ENCODE results near the gene OR51M1. TPM values are rescaled to one million over a fixed set of nuclear protein-coding genes. Genes with fewer than 3 reads are reported as not detected.
"Not testable (repeated sequence)": the region's sequence is repeated elsewhere in the genome, so short reads cannot be mapped to it uniquely, and the experiment has no call there.

OR51M1 gene
- total RNA-seq, 6 experiments from 2014 or later: not detected

DNA sequence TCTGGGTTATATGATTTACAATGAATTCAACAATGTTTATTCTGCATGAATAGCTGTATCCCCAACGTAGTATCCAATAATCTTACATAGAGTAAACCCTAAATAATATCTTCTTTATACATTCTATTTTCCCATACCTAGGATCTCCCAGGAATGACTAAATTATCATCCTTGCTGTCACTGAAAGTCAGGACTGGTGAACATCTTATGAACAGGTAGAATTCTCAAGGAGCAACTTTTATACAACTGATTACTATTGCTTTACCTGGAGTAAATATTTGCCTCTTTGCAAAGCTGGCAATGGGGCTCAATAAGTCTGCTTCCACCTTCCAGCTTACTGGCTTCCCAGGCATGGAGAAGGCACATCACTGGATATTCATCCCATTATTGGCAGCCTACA, 32.4 kb upstream of the OR51M1 start, which contains the start of gene OR51B6:
OR51B6 (plus strand) TSS at position 301 of the 400 bp plus-strand sequence; CDS start at position 301, 0 bp downstream.
- no peak for ATAC-seq
- no peak within 1 kb of the TSS for H3K27ac ChIP-seq
- no peak within 1 kb of the TSS for H3K4me3 ChIP-seq
- H3K9me3 ChIP-seq: no peaks in the 10 kb centered on the region
- TF ChIP-seq, protein P1, sequence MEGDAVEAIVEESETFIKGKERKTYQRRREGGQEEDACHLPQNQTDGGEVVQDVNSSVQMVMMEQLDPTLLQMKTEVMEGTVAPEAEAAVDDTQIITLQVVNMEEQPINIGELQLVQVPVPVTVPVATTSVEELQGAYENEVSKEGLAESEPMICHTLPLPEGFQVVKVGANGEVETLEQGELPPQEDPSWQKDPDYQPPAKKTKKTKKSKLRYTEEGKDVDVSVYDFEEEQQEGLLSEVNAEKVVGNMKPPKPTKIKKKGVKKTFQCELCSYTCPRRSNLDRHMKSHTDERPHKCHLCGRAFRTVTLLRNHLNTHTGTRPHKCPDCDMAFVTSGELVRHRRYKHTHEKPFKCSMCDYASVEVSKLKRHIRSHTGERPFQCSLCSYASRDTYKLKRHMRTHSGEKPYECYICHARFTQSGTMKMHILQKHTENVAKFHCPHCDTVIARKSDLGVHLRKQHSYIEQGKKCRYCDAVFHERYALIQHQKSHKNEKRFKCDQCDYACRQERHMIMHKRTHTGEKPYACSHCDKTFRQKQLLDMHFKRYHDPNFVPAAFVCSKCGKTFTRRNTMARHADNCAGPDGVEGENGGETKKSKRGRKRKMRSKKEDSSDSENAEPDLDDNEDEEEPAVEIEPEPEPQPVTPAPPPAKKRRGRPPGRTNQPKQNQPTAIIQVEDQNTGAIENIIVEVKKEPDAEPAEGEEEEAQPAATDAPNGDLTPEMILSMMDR (IDR thresholded peaks at IDR 0.05): no peak
- no peak for TF ChIP-seq POLR2A (IDR thresholded peaks at IDR 0.05)
- no peaks in the 10 kb centered on the region for H3K27me3 ChIP-seq
- intact Hi-C loops (cut with DNase I): no loop called here
- no peak for DNase-seq
- WGBS (ENCODE audit: insufficient coverage, low coverage, low lambda C conversion rate, missing lambda C conversion rate): 24% methylated on average over 1 of the region's 1 CpG
- no peaks in the 10 kb centered on the region for H3K36me3 ChIP-seq
- no peaks in the 10 kb centered on the region for H3K4me1 ChIP-seq

DNA sequence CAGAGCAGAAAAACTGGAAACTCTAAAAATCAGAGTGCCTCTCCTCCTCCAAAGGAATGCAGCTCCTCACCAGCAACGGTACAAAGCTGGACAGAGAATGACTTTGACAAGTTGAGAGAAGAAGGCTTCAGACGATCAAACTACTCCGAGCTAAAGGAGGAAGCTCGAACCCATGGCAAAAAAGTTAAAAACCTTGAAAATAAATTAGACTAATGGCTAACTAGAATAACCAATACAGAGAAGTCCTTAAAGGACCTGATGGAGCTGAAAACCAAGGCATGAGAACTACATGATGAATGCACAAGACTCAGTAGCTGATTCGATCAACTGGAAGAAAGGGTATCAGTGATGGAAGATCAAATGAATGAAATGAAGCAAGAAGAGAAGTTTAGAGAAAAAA, 27.6 kb upstream of the OR51M1 start:
- 50% methylated on average over 5 of the region's 5 CpGs for WGBS (ENCODE audit: insufficient coverage, low coverage, low lambda C conversion rate, missing lambda C conversion rate)
- ATAC-seq; H3K4me1 ChIP-seq; intact Hi-C loops (cut with DNase I); H3K36me3 ChIP-seq; H3K9me3 ChIP-seq; H3K27me3 ChIP-seq; H3K27ac ChIP-seq; DNase-seq; H3K4me3 ChIP-seq: not testable (repeated sequence)

DNA sequence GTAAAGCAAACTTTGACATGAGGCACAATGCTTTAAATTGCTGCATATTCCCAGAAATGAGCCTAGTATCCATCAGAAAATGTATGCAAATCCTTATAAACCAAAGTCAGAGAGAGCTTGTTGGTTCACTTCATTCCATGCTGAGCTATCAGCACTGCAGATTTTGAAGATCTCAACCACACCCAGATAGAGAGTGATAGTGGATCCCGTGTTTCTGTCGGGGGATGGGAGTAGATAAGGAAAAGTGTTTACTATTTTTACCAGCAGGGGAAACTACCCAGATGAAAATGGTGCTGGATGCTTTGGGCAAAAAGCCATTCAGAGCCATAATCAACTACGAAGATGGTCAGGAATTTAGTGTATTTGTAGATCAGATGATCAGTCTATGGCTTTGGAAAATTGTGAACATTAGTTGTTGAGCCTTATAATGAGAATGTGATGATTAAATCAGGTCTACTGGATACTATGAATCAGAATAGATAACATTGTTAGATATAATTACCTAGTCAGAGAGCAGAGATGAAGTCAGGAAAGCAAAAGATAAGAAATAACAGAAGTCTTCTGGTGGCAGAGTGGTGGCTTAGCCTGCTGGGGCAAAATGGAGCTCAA, 21.5 kb upstream of the OR51M1 start:
- Histone ChIP-seq H3K9me3 (no peaks in the 10 kb centered on the region), H3K36me3 (no peaks in the 10 kb centered on the region), H3K27ac (no peak overlapping the region), H3K4me1 (no peaks in the 10 kb centered on the region), H3K4me3 (no peak overlapping the region), H3K27me3 (no peaks in the 10 kb centered on the region)
- 29% methylated on average over 3 of the region's 3 CpGs for WGBS (ENCODE audit: insufficient coverage, low coverage, low lambda C conversion rate, missing lambda C conversion rate)
- ATAC-seq (no peak), DNase-seq (no peak)
- intact Hi-C loops (cut with DNase I): no loop called here
- TF ChIP-seq, protein P1 (IDR thresholded peaks at IDR 0.05): no peak
- TF ChIP-seq POLR2A (IDR thresholded peaks at IDR 0.05): no peak

GRCh38 chr11:5363679-5364078, 19.9 kb upstream of the OR51M1 start:
- no peak for ATAC-seq
- Histone ChIP-seq H3K4me1 (no peaks in the 10 kb centered on the region), H3K9me3 (no peaks in the 10 kb centered on the region), H3K27me3 (no peaks in the 10 kb centered on the region), H3K36me3 (no peaks in the 10 kb centered on the region), H3K27ac (no peak overlapping the region), H3K4me3 (no peak overlapping the region)
- DNase-seq: no peak
- WGBS (ENCODE audit: insufficient coverage, low coverage, low lambda C conversion rate, missing lambda C conversion rate): 100% methylated on average over 1 of the region's 1 CpG
- intact Hi-C loops (cut with DNase I): no loop called here
- TF ChIP-seq POLR2A (IDR thresholded peaks at IDR 0.05): no peak
- TF ChIP-seq, protein P1 (IDR thresholded peaks at IDR 0.05): no peak

- Histone ChIP-seq H3K4me1 (no peaks in the 10 kb centered on the region), H3K9me3 (no peaks in the 10 kb centered on the region), H3K27me3 (no peaks in the 10 kb centered on the region), H3K4me3 (no peak overlapping the region), H3K27ac (no peak overlapping the region), H3K36me3 (no peaks in the 10 kb centered on the region)
- whole genome bisulfite sequencing (ENCODE audit: insufficient coverage, low coverage, low lambda C conversion rate, missing lambda C conversion rate): 52% methylated on average over 2 of the region's 2 CpGs
- intact Hi-C loops (cut with DNase I): no loop called here
- DNase-seq (no peak), ATAC-seq (no peak)
- TF ChIP-seq, protein P1 (IDR thresholded peaks at IDR 0.05): no peak
- TF ChIP-seq POLR2A (IDR thresholded peaks at IDR 0.05): no peak
Measured at GRCh38 chr11:5364214-5364613, 19.4 kb upstream of the OR51M1 start.

- H3K9me3 ChIP-seq; H3K36me3 ChIP-seq; ATAC-seq; DNase-seq; H3K4me1 ChIP-seq; H3K4me3 ChIP-seq; intact Hi-C loops (cut with DNase I); H3K27me3 ChIP-seq; H3K27ac ChIP-seq: not testable (repeated sequence)
- WGBS (ENCODE audit: insufficient coverage, low coverage, low lambda C conversion rate, missing lambda C conversion rate): 67% methylated on average over 6 of the region's 6 CpGs
Measured at GRCh38 chr11:5366365-5366764, 17.2 kb upstream of the OR51M1 start.

Measured in right lobe of liver (tissue), 6 donors.